Measurements from ENCODE around the gene SPATA20.

SPATA20 gene

DNA sequence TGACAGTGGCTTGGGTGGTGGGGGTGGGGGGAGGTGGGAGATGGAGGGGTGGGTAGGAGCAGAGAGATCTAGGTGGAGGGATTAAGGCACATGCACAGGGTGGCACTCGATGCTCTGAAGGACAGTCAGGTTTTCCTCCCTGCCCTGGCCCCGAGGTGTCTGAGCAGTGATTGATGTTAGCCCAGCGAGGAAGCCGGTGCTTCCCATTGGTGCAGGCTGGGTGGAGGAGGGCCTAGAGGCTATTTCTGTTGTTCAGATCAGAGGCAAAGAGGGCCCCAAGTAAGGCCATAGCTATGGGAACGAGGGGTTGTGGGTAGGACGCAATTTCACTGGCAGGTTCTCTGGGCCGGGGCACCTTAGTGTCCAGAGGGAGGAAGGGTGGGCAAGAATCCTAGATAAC lies 36.7 kb downstream of the SPATA20 start:
- no peak for DNase-seq

DNA sequence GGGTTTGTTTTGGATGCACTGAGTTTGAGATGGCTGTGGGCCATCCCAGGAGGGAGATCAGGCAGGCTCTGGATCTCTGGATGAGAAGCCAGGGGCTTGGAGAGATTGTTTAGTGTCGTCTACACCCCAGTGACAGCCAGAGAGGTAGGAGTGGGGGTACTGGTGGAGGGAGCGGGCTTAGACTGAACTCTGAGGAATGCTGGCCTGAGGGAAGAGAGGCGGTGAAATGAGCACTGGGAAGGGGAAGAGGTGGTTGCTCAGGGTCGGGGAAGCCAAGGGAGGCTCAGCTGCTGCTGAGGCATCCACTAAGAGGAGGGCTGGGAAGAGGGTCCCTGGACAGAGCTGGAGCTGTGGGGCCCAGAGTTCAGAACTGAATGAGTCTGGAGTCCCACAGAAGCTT lies 37.1 kb downstream of the SPATA20 start:
- DNase-seq = no peak

- no peak for DNase-seq
Measured at GRCh38 chr17:50584749-50585148, 37.8 kb downstream of the SPATA20 start.

GRCh38 chr17:50585346-50585745 lies 38.4 kb downstream of the SPATA20 start:
- no peak for DNase-seq

DNA sequence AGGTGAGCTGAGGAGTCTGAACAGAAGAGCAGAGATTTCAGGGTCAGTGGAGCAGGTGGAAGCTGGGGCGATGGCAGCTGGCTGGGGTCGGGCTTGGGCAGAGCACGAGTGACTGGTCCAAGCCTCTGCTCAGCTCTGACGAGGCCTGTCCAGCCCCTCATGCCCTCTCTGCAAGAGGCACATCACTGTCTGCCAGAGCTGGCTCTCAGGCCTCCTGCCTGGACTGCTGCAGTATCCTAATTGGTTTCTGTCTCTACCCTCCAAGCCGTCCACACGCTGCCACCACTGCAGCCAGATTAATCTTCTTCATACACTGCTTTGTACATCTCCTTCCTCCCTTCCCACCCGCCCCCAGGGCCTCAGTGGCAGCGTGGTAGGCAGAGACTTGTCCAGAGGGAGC lies 38.9 kb downstream of the SPATA20 start:
- DNase-seq = no peak

- no peak for DNase-seq
Measured at GRCh38 chr17:50586421-50587247, 39.7 kb downstream of the SPATA20 start.

GRCh38 chr17:50587571-50587970 lies 40.6 kb downstream of the SPATA20 start:
- no peak for DNase-seq

- no peak for DNase-seq
Measured at GRCh38 chr17:50588391-50589049, 41.5 kb downstream of the SPATA20 start.

DNA sequence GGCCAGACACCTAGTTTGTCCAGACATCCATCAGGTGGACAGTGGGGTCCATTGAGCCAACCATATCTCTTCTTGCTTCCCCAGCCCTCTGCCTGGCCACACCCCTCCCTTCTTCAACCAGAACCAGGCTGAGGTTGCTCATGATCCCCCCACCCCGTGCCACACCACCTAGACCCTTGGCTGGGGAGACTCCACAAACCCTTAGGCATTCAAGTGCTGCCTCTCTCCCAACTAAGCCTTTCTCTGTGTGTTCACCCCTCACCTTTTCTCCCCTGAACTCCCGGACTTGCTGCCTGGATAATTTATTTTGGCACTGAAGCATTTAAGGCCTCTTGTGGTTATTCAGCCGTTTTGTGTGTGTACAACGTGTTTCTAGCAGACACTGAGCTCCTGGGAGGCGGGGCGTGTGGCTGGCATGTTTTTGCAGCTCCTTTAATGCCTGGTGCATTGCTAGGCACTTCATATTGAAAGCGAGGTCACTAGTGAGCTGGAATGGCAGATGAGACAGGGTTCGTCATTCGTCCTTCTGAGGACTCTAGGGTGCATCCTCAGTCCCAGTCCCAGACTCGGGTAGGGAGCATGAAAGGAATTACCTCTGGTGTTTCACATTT lies 42.2 kb downstream of the SPATA20 start:
- no peak for DNase-seq

- DNase-seq = no peak
Measured at GRCh38 chr17:50590946-50591737, 44.2 kb downstream of the SPATA20 start.

- DNase-seq = no peak
Measured at GRCh38 chr17:50593321-50593720, 46.3 kb downstream of the SPATA20 start.

DNA sequence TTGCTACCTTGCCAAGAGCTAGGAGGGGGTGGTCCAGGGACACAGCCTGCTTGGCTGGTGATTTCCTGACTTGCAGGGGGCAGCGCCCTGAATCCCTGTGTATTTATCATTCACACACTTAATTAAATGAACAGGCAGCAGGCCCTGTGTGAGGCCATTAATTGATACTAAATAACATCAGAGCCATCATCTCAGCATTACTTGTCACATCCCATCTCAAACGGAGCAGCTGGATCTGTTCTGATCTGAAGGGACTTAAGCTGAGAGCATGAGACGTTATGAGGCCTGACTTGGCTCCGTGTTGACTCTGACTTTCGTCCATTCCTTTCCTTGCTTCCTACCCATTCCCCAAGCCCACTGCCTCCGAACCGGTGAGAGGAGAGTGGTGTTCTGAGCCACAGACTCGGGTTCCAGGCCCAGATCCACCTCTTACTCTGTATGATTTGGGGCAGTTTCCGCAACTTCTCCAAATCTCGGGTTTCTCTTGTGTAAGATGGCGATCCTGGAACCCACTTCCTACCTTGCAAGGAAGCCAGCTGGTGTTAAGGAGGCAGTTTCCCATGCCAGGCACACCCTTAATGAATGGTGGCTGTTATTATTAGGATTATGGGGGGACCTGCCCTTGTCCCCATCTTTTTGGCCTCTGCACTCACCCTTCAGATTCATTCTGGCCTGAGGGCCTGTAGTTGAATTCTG lies 47.3 kb downstream of the SPATA20 start:
- no peak for DNase-seq

GRCh38 chr17:50594892-50595291 lies 47.9 kb downstream of the SPATA20 start:
- no peak for DNase-seq

DNA sequence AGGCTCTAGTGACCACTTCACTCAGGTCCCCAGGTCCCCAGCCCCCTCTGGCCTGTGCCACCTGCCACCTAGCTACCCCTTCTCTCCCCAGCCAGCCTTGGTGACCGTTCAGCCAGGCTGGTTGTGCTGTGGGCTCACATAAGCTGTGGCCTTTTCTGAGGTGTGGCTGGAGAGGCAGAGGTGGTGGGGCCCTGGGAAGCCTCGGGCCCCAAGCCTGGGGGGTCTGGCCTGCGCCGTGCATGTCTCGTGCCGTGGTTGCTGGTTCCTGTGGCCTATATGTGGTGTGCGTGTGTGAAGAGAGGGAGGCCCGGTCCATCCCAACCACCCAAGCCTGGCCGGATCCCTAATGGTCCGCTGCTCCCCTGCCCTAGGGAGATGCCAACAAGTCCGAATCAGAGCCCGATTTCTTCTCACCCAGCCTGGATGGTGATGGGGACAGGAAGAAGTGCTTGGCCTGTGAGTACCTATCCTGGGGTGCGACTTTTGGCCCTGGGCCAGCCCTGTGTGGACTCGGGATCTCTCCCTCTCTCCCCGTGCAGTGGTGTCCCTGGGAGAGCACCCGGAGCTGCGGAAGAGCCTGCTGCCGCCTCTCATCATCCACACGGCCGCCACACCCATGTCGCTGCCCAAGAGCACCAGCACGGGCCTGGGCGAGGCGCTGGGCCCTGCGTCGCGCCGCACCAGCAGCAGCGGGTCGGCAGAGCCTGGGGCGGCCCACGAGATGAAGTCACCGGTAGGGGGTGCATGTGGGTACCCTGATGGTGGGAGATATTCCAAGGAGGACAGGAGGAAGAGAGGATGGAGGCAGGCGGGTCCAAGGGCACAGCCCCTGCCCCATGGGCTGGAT lies 49.4 kb downstream of the SPATA20 start:
- no peak for DNase-seq

- DNase-seq = no peak
Measured at GRCh38 chr17:50598487-50598886, 51.5 kb downstream of the SPATA20 start.

GRCh38 chr17:50599606-50600005 lies 52.6 kb downstream of the SPATA20 start:
- no peak for DNase-seq

DNA sequence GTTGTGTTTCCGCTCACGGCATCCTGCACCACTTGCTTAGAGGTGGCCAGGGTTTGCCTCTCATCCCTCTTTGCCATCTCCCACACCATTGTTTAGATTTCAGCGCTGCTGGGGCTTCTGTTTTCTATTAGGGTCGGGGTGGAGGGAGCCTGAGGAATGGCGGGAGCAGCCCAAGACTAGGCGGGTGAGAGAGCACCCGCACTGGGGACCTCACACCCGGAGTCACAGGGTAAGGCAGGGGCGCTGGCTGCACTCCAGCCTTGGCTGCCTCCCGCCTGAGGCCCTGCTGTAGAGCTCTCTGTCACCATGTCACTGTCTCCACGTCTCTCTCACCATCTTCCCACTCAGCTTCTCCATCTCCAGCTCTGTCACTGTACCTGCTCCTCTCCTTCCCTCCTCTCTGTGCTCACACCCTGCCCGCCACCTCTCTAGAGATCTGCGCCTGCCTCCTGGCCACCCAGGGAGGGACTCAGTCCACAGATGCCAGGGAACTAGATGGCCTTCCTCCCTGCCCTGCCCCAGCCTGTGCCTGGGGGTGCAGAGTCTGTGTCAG lies 54.9 kb downstream of the SPATA20 start:
- DNase-seq = no peak

DNA sequence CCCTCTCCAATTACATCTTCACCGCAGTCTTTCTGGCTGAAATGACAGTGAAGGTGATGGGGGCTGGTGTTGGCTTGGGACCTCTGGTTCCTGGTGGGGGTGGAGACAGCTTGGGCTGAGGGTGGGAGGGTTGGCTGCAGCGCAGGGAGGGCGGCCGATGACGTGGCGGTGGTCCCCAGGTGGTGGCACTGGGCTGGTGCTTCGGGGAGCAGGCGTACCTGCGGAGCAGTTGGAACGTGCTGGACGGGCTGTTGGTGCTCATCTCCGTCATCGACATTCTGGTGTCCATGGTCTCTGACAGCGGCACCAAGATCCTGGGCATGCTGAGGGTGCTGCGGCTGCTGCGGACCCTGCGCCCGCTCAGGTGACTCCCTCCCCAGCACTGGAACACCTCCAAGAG lies 55.9 kb downstream of the SPATA20 start:
- DNase-seq = no peak

DNA sequence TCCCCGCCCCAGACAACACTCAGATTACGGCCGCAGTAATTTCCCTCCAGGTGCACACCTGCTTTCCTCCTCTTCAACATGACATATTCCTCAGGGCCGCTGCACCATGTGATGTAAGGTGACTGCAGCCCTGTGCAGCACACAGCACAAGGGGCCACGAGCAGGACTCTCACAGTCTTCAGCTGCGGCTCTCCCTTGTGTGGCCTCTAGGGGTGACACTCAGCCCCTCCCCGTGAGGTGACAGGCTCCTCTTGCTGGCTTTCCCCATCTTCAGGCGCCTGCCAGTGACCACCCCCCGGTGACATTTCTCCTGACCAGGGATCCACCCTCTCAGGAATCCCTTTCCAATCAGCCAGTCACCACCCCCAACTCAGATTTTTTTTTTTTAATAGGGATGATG lies 56.4 kb downstream of the SPATA20 start:
- no peak for DNase-seq

DNA sequence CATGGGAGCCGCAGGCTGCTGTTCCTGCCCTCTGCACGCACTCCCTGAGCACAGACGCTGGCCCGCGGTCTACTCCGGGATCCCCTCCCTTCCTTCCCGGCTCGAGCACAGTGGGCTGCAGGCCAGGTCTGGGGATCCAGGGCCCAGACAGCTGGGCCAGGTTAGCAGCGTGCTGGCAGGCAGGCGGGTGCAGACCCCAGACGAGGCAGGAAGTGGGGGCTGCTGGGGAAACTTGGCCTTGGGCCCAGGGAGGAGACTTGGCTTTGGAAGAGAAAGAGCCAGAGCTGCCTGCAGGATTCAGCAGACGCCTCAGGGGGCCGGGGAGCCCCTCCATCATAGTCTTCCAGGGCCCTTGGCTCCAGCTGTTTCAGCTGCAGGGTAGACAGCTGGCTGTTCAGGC lies 57.5 kb downstream of the SPATA20 start:
- no peak for DNase-seq

- no peak for DNase-seq
Measured at GRCh38 chr17:50605429-50605828, 58.5 kb downstream of the SPATA20 start.
